GM18909 (cell line): ENCODE measurements around the gene DBH.

Source experiments
- ATAC-seq: cut with Tn5 transposase; IDR thresholded peaks from one replicate; pipeline ENCODE4 v1.9.1; 2021; ENCODE audit warnings: mild to moderate bottlenecking; ENCODE audit not compliant: unreplicated experiment, poor library complexity

Gene DBH

GRCh38 chr9:133635533-133636531 is at the start of gene DBH:
TSS of gene DBH (plus strand) at chr9:133636363. CDS start at chr9:133636372, 9 bp downstream.
- no peak for ATAC-seq

GRCh38 chr9:133587051-133587450 is 49.1 kb upstream of the DBH start:
- ATAC-seq, result no peak

DNA sequence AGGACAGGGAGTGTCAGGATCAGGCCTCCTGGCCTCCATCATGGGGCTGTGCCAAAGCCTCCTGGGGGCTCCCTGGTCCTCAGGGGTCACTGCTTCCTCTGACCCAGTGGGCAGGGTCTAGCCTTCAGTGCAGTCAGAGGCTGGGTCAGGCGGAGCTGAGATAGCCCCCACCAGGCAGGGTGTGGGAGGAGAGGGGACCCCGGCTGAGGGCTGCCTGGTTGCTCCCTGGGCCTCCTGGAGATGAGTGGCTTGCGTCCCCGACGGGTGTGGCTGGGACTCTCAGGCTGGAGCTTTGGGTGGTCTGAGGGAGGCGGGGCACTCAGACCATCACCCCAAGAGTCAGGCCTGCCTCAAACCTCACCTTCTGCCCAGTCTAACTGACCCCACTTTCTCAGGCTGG is 48.7 kb upstream of the DBH start:
- ATAC-seq, result no peak

GRCh38 chr9:133589454-133590227 is 46.5 kb upstream of the DBH start:
- ATAC-seq, result no peak

DNA sequence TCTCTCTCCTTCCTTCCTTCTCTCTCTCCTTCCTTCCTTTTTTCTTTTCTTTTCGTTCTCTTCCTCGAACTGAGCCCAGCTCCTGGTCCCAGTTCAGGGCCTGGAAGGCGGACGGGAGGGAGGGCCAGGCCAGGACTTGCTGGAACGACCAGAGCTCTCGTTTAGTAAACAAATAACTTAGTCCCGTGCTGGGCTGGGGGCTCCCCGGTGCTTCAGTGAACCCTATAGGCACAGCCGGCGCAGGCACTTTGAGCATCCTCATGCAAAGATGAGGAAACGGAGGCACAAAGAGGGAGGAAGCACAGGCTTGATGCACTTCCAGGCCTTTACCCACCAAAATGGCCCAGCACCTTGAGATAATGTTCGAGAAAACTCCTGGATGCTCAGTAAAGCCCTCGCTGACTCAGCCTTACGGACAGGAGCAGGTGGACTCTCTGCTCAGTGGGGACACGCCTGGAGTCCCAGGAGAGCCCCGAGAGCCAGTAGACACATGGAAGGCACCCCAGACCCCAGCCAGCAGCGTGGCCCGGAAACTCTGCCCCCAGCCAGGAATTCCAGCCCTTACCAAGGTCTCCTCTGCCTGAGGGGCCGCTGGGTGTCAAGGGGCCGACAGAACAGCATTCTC is 45.8 kb upstream of the DBH start:
- ATAC-seq, result no peak

- ATAC-seq, result no peak
Measured at GRCh38 chr9:133591116-133591910, 44.9 kb upstream of the DBH start.

- ATAC-seq, result no peak
Measured at GRCh38 chr9:133591985-133592384, 44.2 kb upstream of the DBH start.

- ATAC-seq, result no peak
Measured at GRCh38 chr9:133592731-133593409, 43.3 kb upstream of the DBH start.

DNA sequence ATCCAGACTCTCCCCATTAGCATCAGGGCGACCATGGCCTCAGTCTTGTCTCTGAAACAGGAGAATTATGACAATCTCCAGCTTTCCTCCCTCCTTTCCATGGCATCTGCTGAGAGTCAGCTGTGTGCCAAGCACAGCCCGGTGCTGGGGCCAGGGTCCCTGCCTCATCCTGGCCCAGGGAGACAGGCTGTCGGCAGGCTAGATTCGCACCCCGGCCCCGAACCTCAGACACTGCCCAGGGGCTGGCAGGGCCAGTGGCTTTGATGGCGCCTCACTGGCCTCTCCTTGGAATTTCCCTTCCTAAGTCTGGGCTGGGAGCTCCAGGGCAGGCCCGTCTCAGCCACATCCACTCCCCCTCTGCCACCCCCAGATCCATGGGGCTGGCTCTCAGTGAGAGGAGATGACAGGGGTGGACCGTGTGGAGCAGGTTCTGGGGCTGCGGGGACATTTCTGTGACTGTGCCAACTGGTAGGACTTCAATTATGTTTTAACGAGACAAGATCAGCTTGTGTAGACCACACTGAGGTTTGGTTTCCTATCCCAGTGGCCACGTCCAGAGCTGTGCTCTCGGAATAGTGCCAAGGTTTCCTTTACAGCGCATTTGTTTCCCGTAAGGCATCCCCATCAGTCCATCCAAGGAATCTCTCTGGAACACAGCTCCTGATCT is 42.4 kb upstream of the DBH start:
- no peak for ATAC-seq

- no peak for ATAC-seq
Measured at GRCh38 chr9:133594310-133594709, 41.9 kb upstream of the DBH start.

DNA sequence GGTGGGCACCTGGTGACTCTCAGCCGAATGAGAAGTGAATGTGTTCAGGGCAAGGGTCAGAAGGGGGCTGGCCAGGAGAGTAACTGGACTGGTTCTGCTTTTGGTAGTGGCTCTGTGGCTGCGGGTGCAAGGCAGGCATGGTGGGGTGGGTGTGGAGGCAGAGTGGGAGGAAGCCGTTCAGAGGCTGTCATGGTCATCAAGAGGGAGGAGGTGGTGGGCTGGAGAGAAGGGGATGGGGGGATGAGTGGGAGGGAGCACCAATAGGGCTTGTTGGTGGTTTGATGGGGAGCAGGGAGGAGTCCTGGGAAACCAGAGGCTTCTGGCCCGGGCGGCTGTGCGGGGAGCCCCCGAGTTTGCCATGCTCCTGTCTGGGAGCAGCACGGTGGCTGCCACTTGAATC is 40.3 kb upstream of the DBH start:
- no peak for ATAC-seq

GRCh38 chr9:133597316-133597957 is 38.7 kb upstream of the DBH start:
- ATAC-seq, result no peak

GRCh38 chr9:133598978-133599377 is 37.2 kb upstream of the DBH start:
- no peak for ATAC-seq

- no peak for ATAC-seq
Measured at GRCh38 chr9:133599470-133600173, 36.5 kb upstream of the DBH start.

GRCh38 chr9:133600739-133601138 is 35.4 kb upstream of the DBH start:
- no peak for ATAC-seq

- ATAC-seq, result no peak
Measured at GRCh38 chr9:133601746-133602145, 34.4 kb upstream of the DBH start.

DNA sequence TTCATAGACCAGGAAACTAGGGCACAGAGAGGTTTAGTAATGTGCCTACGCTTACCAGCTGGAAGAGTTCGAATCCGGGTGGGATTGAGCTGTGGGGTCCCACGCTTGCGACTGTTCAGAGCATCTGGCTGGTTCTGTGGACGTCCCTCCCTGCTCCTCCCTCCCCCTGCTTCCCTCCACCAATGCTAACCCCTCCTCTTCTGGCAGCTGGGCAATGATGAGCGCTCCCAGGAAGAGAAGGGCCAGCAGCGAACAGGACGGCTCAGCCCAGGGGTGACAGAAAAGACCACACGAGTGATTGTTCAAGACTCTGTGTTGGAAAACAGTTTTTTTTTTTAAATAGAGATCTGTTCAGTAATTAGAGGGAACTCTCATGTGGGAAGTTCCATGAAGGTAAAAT is 33.9 kb upstream of the DBH start:
- ATAC-seq, result no peak
